Measurements from ENCODE around the gene RACK1.
"Not testable (repeated sequence)": the region's sequence is repeated elsewhere in the genome, so short reads cannot be mapped to it uniquely, and the experiment has no call there.

DNA sequence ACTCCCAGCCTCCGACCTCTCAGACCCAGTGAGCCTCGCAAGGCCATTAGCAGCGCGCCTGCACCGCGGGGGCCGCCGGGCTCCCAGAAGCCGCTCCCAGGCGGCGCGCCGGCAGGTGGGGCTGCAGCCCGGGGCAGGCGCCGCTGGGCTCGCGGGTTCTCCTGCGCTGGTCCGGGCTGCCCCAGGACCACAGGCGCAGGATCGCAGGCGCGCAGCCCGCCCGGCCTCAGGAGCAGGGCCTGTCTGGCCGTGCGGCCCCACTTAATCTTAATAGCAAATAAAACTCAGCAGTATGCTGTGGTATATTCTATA lies 29.7 kb upstream of the RACK1 start:
- TF ChIP-seq, protein P1, sequence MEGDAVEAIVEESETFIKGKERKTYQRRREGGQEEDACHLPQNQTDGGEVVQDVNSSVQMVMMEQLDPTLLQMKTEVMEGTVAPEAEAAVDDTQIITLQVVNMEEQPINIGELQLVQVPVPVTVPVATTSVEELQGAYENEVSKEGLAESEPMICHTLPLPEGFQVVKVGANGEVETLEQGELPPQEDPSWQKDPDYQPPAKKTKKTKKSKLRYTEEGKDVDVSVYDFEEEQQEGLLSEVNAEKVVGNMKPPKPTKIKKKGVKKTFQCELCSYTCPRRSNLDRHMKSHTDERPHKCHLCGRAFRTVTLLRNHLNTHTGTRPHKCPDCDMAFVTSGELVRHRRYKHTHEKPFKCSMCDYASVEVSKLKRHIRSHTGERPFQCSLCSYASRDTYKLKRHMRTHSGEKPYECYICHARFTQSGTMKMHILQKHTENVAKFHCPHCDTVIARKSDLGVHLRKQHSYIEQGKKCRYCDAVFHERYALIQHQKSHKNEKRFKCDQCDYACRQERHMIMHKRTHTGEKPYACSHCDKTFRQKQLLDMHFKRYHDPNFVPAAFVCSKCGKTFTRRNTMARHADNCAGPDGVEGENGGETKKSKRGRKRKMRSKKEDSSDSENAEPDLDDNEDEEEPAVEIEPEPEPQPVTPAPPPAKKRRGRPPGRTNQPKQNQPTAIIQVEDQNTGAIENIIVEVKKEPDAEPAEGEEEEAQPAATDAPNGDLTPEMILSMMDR (IDR thresholded peaks at IDR 0.05; ENCODE audit: low read length), result peak; percentile 13; the same call in 1 of the 2 replicates
- not testable (repeated sequence) for TF ChIP-seq EZH2 (optimal IDR thresholded peaks at IDR 0.05; ENCODE audit: low read depth, low read length)

Measured in MM.1S (cell line).